ENCODE measurements around the gene ADAMTS17. TPM values are rescaled to one million over a fixed set of nuclear protein-coding genes. Genes with fewer than 3 reads are reported as not detected.

The ADAMTS17 gene
- total RNA-seq, 1 donor from 2014 or later = 6.2 TPM

GRCh38 chr15:100152463-100152862 is 189.3 kb downstream of the ADAMTS17 start:
- ATAC-seq = no peak
- no peak overlapping the region for H3K27ac ChIP-seq

DNA sequence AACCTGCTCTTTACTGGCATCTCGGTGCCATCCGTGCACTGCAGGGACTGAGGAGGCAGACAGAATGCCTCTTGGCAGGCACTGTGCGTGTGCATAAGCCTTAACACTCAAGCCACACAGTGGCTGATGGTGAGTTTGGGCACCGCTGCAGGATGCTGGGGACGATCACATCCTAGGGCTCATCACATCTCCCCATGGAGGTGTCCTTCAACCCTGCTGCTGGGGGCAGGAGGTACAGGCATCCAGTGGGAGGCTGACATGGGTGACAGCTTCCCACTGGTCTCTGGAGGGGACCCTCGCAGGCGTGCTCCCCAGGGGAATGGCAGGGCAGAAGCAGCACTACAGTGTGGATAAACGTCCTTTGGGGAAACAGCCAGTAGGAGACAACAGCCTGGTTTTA is 190.9 kb downstream of the ADAMTS17 start:
- Histone ChIP-seq H3K4me1 (no peaks in the 10 kb centered on the region), H3K4me3 (no peak overlapping the region), H3K36me3 (no peaks in the 10 kb centered on the region), H3K27me3 (no peaks in the 10 kb centered on the region), H3K9me3 (peaks cover 8% of the 10 kb centered on the region), H3K27ac (no peak overlapping the region)
- ATAC-seq = peak; percentile 11
- DNase-seq = no peak
- intact Hi-C loops (cut with DNase I) = no loop called here
- TF ChIP-seq, protein P1, sequence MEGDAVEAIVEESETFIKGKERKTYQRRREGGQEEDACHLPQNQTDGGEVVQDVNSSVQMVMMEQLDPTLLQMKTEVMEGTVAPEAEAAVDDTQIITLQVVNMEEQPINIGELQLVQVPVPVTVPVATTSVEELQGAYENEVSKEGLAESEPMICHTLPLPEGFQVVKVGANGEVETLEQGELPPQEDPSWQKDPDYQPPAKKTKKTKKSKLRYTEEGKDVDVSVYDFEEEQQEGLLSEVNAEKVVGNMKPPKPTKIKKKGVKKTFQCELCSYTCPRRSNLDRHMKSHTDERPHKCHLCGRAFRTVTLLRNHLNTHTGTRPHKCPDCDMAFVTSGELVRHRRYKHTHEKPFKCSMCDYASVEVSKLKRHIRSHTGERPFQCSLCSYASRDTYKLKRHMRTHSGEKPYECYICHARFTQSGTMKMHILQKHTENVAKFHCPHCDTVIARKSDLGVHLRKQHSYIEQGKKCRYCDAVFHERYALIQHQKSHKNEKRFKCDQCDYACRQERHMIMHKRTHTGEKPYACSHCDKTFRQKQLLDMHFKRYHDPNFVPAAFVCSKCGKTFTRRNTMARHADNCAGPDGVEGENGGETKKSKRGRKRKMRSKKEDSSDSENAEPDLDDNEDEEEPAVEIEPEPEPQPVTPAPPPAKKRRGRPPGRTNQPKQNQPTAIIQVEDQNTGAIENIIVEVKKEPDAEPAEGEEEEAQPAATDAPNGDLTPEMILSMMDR (IDR thresholded peaks at IDR 0.05) = no peak

More at GRCh38 chr15:100152463-100152862, 189.3 kb downstream of the ADAMTS17 start:
- H3K36me3 ChIP-seq = no peaks in the 10 kb centered on the region
- H3K9me3 ChIP-seq = peaks cover 8% of the 10 kb centered on the region
- no peak overlapping the region for H3K4me3 ChIP-seq
- DNase-seq = no peak
- TF ChIP-seq, protein P1 (IDR thresholded peaks at IDR 0.05) = no peak
- intact Hi-C loops (cut with DNase I) = no loop called here
- no peaks in the 10 kb centered on the region for H3K27me3 ChIP-seq
- no peaks in the 10 kb centered on the region for H3K4me1 ChIP-seq

DNA sequence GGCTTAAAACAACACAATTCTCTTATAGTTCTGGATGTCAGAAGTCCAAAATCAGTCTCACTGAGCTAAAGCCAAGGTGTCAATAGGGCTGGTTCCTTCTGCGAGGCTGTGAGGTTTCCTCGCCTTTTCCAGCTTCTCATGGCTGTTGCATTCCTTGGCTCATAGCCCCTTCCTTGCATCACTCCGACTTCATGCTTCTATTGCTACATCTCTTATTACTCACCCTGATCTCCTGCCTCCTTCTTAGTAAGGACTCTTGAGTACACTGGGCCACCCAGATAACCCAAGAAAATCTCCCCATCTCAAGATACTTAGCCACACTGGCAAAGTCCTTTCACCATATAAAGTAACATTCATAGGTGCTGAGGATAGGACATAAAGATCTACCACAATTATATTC is 193.9 kb downstream of the ADAMTS17 start:
- ATAC-seq = no peak

GRCh38 chr15:100143378-100143777 is 198.4 kb downstream of the ADAMTS17 start:
- TF ChIP-seq, protein P1 (IDR thresholded peaks at IDR 0.05) = no peak
- Histone ChIP-seq H3K27me3 (peaks cover 5% of the 10 kb centered on the region), H3K36me3 (no peaks in the 10 kb centered on the region), H3K27ac (no peak overlapping the region), H3K4me3 (no peak overlapping the region), H3K4me1 (no peaks in the 10 kb centered on the region), H3K9me3 (peaks cover 2% of the 10 kb centered on the region)
- ATAC-seq (no peak), DNase-seq (no peak)
- intact Hi-C loops (cut with DNase I) = no loop called here

More for the DNA sequence above, 193.9 kb downstream of the ADAMTS17 start:
- TF ChIP-seq, protein P1 (IDR thresholded peaks at IDR 0.05) = no peak
- H3K27ac ChIP-seq = no peak overlapping the region
- DNase-seq = no peak
- no peaks in the 10 kb centered on the region for H3K27me3 ChIP-seq
- H3K4me1 ChIP-seq = no peaks in the 10 kb centered on the region
- H3K9me3 ChIP-seq = peaks cover 8% of the 10 kb centered on the region
- no peak overlapping the region for H3K4me3 ChIP-seq
- intact Hi-C loops (cut with DNase I) = no loop called here
- H3K36me3 ChIP-seq = no peaks in the 10 kb centered on the region

- TF ChIP-seq, protein P1 (IDR thresholded peaks at IDR 0.05) = no peak
- Histone ChIP-seq H3K27me3 (peaks cover 5% of the 10 kb centered on the region), H3K27ac (no peak overlapping the region), H3K4me1 (no peaks in the 10 kb centered on the region), H3K36me3 (no peaks in the 10 kb centered on the region), H3K4me3 (no peak overlapping the region), H3K9me3 (no peaks in the 10 kb centered on the region)
- ATAC-seq = peak; percentile 21
- intact Hi-C loops (cut with DNase I) = no loop called here
- DNase-seq = no peak
These were observed 200.3 kb downstream of the ADAMTS17 start for GRCh38 chr15:100141311-100142001.
